RPMI8226 (cell line): ENCODE measurements around the gene TTLL10.
A peak's percentile ranks its signal among the peaks of the same experiment; 100 is the strongest.
"Not testable (repeated sequence)": the region's sequence is repeated elsewhere in the genome, so short reads cannot be mapped to it uniquely, and the experiment has no call there.

ENCODE experiments used
- DNase-seq: peaks from one replicate; pipeline ENCODE4 v3.0.0-alpha.2; 2015

TTLL10 gene

DNA sequence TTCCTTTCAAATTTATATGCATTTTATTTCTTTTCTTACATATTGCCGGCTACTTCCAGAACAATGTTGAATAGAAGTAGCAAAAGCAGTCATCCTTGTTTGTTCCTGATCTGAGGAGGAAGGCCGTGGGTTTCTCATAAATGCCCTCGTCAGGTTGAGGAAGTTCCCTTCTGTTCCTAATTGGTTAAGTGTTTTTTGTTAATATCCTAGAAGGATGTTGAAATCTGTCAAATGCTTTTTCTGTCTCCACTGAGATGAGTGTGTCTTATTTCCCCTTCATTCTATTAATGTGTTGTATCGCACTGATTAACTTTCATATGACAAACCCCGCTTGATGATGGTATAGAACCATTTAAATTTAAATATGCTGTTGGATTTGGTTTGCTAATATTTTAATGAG, 15.4 kb downstream of the TTLL10 start:
- DNase-seq, result no peak

DNA sequence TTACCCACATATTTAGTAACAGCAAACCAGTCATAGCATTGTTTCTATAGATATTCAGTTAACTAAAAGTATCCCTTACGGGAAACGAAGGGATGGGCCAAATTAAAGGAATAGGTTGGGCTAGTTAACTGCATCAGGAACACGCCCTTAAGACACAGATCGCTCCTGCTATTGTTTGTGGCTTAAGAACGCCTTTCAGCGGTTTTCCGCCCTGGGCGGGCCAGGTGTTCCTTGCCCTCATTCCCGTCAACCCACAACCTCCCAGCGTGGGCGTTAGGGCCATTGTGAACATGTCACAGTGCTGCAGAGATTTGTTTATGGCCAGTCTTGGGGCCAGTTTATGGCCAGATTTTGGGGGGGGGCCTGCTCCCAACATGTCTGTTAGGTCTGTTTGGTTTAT, 18.1 kb downstream of the TTLL10 start:
- DNase-seq, result no peak

- no peak for DNase-seq
Observed at GRCh38 chr1:1194723-1195122, 21.0 kb downstream of the TTLL10 start.

DNA sequence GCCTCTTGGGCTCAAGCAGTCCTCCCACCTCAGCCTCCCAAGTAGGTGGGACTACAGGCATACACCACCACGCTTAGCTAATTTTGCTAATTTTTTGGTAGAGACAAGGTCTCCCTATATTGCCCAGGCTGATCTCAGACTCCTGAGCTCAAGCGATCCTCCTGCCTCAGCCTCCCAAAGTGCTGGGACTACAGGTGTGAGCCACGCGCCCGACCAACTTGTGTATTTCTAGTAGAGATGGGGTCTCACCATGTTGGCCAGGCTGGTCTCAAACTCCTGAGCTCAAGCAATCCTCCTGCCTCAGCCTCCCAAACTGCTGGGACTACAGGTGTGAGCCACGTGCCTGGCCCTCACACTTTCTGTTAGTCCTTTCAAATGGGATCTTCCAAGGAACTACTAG, 22.0 kb downstream of the TTLL10 start:
- DNase-seq, result not testable (repeated sequence)

- DNase-seq, result no peak
Observed at GRCh38 chr1:1196431-1197187, 22.9 kb downstream of the TTLL10 start.

GRCh38 chr1:1197188-1197500, 23.5 kb downstream of the TTLL10 start:
- DNase-seq, result no peak

GRCh38 chr1:1197551-1198422, 24.1 kb downstream of the TTLL10 start:
- DNase-seq, result no peak

DNA sequence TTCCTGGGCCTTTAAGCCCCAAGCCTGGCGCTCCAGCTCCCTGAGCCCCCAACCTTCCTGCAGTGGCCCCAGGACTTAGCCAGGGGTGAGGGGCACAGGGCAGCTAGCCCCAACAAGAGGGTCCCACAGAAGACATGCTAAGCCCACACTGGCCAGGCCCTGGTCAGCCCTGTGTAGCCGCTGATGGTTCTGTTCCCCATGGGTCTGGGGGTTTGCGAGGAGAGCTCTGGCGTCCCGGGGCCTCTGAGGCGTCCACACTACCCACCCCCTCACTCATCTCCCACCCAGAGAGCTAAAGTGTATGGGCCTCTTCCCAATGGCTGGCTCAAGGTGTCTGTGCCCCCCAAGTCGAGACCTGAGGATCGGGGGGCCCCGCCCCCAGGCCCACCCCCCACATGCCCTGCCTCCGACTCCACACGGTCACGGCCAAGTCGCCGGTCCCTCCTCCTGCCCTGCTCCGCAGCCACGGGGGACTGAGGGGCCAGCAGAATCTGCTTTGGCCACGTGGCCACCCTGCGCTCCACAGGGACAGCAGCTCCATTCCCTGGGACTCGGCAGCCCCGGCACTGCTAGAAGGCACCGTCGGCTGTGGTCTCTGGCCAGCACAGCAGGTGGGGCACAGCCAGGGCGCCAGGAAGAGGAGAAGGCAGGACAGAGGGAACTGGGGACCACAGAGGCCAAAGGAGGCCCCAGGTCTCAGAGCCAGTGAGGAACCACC, 24.9 kb downstream of the TTLL10 start:
- no peak for DNase-seq

DNA sequence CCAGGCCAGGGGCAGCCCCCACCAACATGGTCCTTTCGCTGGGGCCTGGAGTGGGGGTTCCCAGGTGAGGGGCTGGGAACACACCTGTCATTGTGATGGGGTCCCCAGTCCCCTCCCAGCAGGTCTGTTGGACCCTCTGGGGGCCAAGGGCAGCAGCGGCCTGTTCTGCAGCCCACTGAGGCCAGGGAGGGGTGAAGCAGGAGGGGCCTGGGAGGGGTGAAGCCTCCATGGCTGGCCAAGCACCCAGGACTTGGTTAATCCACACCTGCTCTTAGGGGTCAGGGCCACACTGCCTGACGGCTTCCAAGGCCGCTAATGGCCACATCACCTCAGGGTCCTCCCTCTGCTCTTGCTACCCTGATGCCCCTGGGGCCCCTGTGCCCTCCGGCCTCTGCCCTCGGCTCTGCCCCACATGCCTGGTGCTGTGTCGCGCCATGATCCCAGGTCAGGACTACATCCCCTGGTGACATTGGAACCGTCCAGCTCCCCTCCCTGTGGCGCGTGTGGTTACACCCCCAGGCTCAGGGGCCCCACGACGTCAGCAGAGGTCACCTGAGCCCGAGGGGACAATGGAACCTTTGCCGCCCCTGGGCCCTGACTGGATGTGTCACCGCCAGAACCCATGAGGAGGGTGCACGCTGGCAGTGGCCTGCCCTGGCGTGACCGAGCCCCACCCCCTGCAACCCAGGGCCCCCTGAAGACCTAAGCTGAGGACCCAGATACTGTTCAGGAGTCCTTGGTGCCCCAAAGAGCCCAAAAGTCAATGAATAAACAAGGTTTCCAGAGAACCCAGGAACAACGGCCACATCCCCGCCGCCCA, 25.7 kb downstream of the TTLL10 start:
- DNase-seq, result no peak

- no peak for DNase-seq
Observed at GRCh38 chr1:1199961-1200875, 26.5 kb downstream of the TTLL10 start.

DNA sequence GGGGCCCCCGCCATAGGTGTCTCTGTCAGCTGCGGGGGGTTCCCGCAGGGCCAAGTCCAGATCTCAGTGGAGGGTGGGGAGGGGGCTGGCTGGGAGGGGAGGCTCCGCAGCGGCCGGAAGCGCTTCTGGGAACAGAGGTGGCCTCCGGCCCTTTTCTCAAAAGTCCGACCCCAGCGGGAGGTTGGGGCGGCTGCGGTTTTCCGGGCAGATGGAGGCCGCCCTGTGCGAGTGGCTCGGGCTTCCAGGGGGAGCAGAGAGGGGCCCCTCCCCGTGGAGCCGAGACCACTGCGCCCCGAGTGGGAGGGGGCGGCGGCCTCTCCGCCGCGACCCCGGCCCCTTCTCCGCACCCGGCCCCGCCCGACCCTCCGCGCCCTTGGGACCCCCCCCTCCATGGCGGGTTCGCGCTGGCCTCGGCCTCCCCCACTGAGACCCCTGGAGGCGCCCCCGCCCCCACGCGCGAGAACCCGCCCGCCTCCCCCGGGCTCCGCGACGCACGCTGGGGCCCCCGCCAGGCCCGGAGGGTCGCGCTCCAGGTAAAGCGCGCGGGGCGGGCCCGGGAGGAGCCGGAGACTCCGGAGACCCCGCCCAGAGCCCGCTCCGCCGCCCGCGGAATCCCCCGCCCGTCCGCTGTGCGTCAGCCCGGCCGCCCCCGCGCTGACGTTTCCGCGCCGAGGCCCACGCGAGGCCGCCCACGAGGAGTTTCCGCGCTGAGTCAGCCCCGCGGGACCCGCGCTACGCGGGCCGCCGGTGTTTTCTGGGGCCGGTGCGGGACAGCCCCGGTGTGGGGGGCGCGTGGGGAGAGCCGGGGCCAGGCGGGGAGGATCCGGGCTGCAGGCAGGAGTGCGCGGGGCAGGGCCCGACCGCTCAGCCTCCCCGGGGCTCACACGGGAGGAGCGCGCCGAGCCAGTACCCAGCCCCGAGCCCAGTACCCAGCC, 27.5 kb downstream of the TTLL10 start:
- peak; percentile 49 for DNase-seq

GRCh38 chr1:1202831-1203560, 29.3 kb downstream of the TTLL10 start:
- no peak for DNase-seq

DNA sequence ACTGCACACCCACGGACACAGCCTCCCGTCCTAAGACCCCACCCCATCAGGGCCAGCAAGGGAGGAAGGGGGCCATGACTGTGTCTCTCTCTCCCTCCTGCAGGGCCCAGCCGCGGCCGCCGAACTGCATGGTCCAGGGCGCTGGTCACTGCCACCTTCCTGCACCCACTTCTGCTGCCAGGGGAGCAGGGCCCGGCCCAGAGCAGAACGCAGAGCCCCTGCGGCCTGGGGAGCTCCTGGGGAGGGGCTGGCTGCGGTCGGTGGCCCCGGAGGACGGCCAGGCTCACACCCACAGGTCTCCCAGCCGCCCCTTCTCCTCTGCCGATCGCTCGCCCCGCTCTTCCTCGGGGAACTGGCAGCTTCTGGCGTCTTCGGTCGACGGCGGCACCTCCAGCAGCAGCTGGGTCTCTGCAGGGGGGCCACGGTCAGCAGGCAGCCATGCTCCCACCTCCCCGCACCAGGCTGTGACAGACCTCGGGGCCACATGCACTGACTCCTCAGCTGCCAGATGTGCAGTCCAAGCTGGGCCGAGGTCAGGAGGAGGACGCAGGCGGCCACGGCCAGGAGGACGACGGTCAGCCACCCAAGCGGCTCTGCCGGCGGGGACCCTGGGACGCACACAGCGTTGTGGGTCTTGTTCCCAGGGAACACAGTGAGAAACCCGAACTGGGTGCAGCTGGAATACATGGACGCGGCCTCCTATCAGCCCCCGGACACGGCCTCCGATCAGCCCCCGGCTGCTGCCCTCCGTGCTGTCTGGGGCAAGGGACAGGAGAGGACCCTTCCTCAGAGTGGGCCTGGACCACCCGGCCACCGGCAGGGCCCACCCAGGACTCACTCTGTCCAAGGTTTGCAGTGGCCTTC, 30.1 kb downstream of the TTLL10 start:
- DNase-seq, result no peak

- DNase-seq, result no peak
Observed at GRCh38 chr1:1204425-1204920, 30.8 kb downstream of the TTLL10 start.

DNA sequence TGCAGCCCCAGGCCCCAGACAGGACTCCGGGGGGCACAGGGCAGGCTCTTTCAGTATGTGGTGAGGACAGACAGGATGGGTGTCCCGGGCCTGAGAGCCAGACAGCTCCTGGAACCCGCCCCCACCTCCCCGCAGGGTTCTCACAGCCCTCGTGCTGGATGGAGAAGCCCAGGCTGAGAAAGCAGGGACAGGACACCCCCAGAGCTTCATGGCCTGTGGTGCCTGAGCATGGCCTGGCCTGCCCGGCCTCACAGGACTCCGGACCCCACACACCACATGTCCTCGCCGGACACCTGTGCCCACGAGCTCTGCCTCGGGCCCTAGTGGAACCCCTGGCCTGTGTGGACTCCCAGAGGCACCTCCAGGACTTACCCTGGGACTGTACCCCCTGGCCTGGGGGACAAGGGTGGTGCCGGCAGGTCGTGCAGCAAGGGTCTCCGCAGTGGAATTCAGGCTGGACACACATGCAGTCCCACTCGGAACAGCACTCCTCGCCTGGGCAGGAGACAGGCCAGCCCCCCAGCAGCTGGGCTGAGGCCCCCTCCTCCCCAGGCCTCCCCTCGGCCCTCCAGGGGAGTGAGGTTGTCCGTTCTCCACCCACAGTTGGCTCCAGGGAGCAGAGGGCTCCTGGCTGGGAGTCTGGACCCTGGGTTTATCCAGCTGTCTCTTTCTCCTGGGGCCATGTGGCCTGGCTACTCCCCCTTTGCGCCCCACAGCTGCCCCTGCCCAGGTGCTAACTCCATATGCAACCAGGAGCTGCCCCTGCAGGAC, 31.5 kb downstream of the TTLL10 start:
- no peak for DNase-seq

DNA sequence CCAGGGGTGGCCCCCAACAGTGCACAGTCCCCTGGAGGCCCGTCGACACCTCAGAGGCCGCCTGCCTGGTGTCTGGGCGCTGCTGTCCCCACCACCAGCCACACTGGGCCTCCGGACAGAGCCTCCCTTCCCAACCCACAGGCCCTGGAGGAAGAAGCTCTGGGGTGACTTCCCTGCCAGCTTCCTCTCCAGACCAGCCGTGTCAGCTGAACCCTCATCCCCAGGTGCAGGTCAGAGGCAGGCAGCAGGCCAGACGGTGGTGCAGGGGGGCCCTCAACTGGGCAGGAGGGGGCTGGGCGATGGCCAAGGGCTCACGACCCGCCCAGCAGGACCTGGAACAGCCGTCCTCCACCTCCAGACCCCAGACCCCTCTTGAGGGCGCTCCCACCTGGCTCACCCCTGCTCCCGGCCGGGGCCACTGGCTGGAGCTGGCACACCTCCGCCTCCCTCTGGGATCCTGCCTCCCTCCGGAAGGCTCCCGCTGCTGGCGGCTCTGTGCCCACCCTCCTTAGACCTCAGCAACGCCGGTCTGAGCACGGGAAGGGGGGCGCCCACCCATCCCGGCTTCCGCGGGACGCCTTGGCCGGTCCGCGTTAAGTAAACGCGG, 32.2 kb downstream of the TTLL10 start:
- DNase-seq, result peak; percentile 88

DNA sequence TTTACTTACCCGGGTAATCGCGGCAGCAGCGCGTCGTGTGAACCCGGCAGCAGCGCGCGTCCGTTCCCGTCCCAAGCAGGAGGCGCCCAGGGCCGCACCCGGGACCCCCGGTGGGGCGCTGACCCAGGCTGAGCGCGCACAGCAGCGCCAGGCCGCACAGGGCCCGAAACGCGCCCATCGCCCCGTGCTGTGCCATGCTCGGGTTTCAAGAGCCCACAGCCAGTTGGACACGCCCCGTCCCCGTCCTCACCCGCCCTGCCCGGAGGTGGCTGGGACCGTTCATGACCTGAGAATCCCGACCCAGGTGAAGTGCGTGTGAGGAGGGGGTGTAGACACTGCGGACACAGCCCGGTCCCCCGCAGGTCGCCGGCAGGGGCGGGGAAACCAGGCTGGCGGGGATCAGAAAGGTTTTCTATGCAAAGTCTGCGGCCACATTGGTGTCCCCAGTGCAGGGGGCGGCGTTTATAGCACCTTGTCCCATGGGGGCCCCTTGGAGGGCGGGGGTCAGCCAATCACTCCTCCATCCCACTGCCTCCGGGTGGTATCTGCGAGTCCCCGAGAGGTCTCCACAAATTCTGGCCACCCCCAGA, 32.8 kb downstream of the TTLL10 start, which contains the start of gene TNFRSF18:
Gene TNFRSF18, minus strand, starts transcription at position 217 of the 590 bp plus-strand sequence. Its CDS starts 21 bp downstream, at position 196.
- peak; percentile 92 for DNase-seq
